ENCODE results near the gene MRPL30. TPM values are rescaled to one million over a fixed set of nuclear protein-coding genes. Genes with fewer than 3 reads are reported as not detected.

The MRPL30 gene
- total and polyA plus RNA-seq, 2 of the 8 experiments (the other 6 are each of a cell fraction or from before 2014, with no cell fraction given): 22.3 to 46.2 TPM

DNA sequence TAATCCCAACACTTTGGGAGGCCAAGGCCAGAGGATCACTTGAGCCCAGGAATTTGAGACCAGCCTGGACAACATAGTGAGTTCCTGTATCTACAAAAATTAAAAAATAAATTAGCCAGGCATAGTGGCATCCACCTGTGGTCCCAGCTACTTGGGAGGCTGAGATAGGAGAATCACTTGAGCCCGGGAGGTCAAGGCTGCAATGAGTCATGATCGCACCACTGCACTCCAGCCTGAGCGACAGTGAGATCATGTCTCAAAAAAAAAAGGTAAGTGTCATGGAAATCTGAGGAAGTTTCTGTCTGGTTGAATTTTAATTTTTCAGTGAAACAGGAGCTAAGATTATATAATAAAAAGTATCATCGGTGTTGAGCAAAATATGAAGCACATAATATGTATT lies 42.0 kb upstream of the MRPL30 start:
- no peak for FAIRE-seq
- CTCF ChIA-PET (ENCODE audit: partially characterized antibody): interaction anchor here (0.6 kb wide), 1 partner anchor 759 kb away, joined by 3 read pairs; no protein-coding TSS in a partner anchor
- TF ChIP-seq POLR2AphosphoS5 (IDR thresholded peaks at IDR 0.05; ENCODE audit: low read depth, low read length): no peak
- no peak for TF ChIP-seq SRF (IDR thresholded peaks at IDR 0.05; ENCODE audit: low read depth, low read length)
- no peak for TF ChIP-seq GABPA (IDR thresholded peaks at IDR 0.05; ENCODE audit: borderline replicate concordance, insufficient read depth, low read length)
- TF ChIP-seq FOSL1 (IDR thresholded peaks at IDR 0.05; ENCODE audit: insufficient read depth, low read depth, low read length): no peak
- TF ChIP-seq CTBP2 (IDR thresholded peaks at IDR 0.05; ENCODE audit: borderline replicate concordance, insufficient read depth, insufficient read length, low read length): no peak
- no peak for TF ChIP-seq KDM4A (IDR thresholded peaks at IDR 0.05; ENCODE audit: low read depth, low read length, severe bottlenecking)
- TF ChIP-seq, protein P1, sequence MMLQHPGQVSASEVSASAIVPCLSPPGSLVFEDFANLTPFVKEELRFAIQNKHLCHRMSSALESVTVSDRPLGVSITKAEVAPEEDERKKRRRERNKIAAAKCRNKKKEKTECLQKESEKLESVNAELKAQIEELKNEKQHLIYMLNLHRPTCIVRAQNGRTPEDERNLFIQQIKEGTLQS (IDR thresholded peaks at IDR 0.05; ENCODE audit: insufficient read depth, low read depth, low read length): no peak
- no peak for TF ChIP-seq SIX5 (IDR thresholded peaks at IDR 0.05; ENCODE audit: low read depth, low read length)
- no peak for TF ChIP-seq CHD1 (IDR thresholded peaks at IDR 0.05; ENCODE audit: low read depth, low read length)
- no peak for TF ChIP-seq RAD21 (IDR thresholded peaks at IDR 0.05 in 1 of 2, conservative IDR thresholded peaks at IDR 0.05 in 1 of 2; ENCODE audit: low read depth in 2 of 2, low read length in 2 of 2)
- TF ChIP-seq EGR1 (IDR thresholded peaks at IDR 0.05; ENCODE audit: borderline replicate concordance, low read depth, low read length): no peak
- no peak for TF ChIP-seq EP300 (IDR thresholded peaks at IDR 0.05; ENCODE audit: borderline replicate concordance in 1 of 2, low read depth in 2 of 2, low read length in 2 of 2)

More for the DNA sequence above, 42.0 kb upstream of the MRPL30 start:
- Histone ChIP-seq H2BK5ac (ENCODE audit: low read depth, low read length) (no peak overlapping the region), H2BK15ac (ENCODE audit: low read length) (no peak overlapping the region), H3K23me2 (ENCODE audit: low read depth, low read length) (peaks cover 9% of the 10 kb centered on the region), H3K14ac (ENCODE audit: insufficient read length) (no peak overlapping the region), H2AFZ (ENCODE audit: low read length) (no peak overlapping the region), H3K4me2 (ENCODE audit: insufficient read depth in 1 of 2, low read depth in 2 of 2, low read length in 2 of 2) (no peak overlapping the region), H3K27me3 (replicated peaks in 1 of 4; ENCODE audit: control insufficient read depth in 3 of 4, extremely low read depth in 1 of 4, insufficient read depth in 3 of 4, low read length in 3 of 4) (no peaks in the 10 kb centered on the region), H2BK12ac (ENCODE audit: low read depth, low read length) (no peak overlapping the region), H3K56ac (replicated peaks; ENCODE audit: insufficient read length, low read depth, low read length) (no peak overlapping the region), H2AK5ac (ENCODE audit: low read depth, low read length) (no peak overlapping the region), H3K9ac (replicated peaks in 1 of 4; ENCODE audit: extremely low read depth in 1 of 4, low read depth in 3 of 4, low read length in 3 of 4) (no peak overlapping the region), H3K4ac (replicated peaks; ENCODE audit: insufficient read length, low read depth, low read length) (no peak overlapping the region), H3K79me2 (ENCODE audit: control insufficient read depth in 1 of 2, insufficient read depth in 2 of 2, low read length in 2 of 2) (peaks cover 0 to 5% of the 10 kb centered on the region in 2 experiments; a peak in 1 of 4 replicates), H3K27ac (ENCODE audit: low read depth, low read length) (no peak overlapping the region), H3K18ac (ENCODE audit: extremely low read depth, low read length) (no peak overlapping the region), H4K91ac (replicated peaks; ENCODE audit: insufficient read length, low read length) (no peak overlapping the region), H3K79me1 (ENCODE audit: low read depth, low read length) (no peaks in the 10 kb centered on the region), H3K9me3 (ENCODE audit: insufficient read depth in 2 of 2, low read depth in 1 of 2, low read length in 1 of 2) (peaks cover 12 to 24% of the 10 kb centered on the region in 2 experiments; a peak in 3 of 4 replicates), H2BK120ac (replicated peaks; ENCODE audit: low read depth, low read length) (no peak overlapping the region), H4K5ac (ENCODE audit: insufficient read length, low read depth, low read length) (no peak overlapping the region), H3K4me3 (ENCODE audit: extremely low read depth in 1 of 4, insufficient read depth in 2 of 4, low read depth in 3 of 4, low read length in 4 of 4) (no peak overlapping the region), H4K20me1 (replicated peaks in 1 of 2; ENCODE audit: control insufficient read depth in 1 of 2, insufficient read depth in 2 of 2, low read length in 2 of 2) (no peaks in the 10 kb centered on the region), H3K4me1 (replicated peaks in 1 of 4; ENCODE audit: control insufficient read depth in 3 of 4, insufficient read depth in 4 of 4, low read length in 3 of 4) (no peaks in the 10 kb centered on the region; a peak in 3 of 7 replicates), H4K8ac (ENCODE audit: extremely low read depth, insufficient read depth, low read length) (no peak overlapping the region), H3K23ac (ENCODE audit: insufficient read length) (no peak overlapping the region), H2BK20ac (ENCODE audit: low read length) (no peak overlapping the region), H3K36me3 (ENCODE audit: control insufficient read depth in 2 of 4, insufficient read depth in 4 of 4, low read length in 3 of 4) (no peaks in the 10 kb centered on the region; a peak in 1 of 8 replicates)
- WGBS, 2 experiments (ENCODE audit: extremely low coverage in 1 of 2, insufficient coverage in 1 of 2, insufficient read length in 1 of 2, insufficient replicate concordance in 2 of 2, low coverage in 1 of 2, low lambda C conversion rate in 2 of 2, missing lambda C conversion rate in 1 of 2): 94% methylated on average over 4 of the region's 4 CpGs; no CpG with 5 or more reads in 1 of the 2 experiments
- no peak for DNase-seq (ENCODE audit: low read depth in 1 of 2, low spot score in 2 of 2)
- POLR2A ChIA-PET (ENCODE audit: partially characterized antibody): interaction anchor here (1.7 kb wide), 1 partner anchor 9 kb away, joined by 7 read pairs; no protein-coding TSS in a partner anchor
